PC-9 (cell line): Measurements from ENCODE around the gene ARMC12. TPM values are rescaled to one million over a fixed set of nuclear protein-coding genes. Genes with fewer than 3 reads are reported as not detected.
A peak's percentile ranks its signal among the peaks of the same experiment; 100 is the strongest.

Experiments used
- BruUV-seq: library from RNA; stranded (reverse); fragments of 400-500 nt; replicated peaks from 2 replicates; lab custom pipeline; 2021; lab: Mats Ljungman, UMichigan
- CTCF ChIA-PET: fragments of 300-600 bp; sonication (Branson Sonifier 250); formaldehyde crosslinking; loops from one replicate; lab custom pipeline; 2022; ENCODE audit warnings: antibody characterized with exemption; lab: Charles Lee
- POLR2A ChIA-PET: fragments of 300-600 bp; sonication (Branson Sonifier 250); formaldehyde crosslinking; loops from one replicate; lab custom pipeline; 2022; ENCODE audit warnings: antibody characterized with exemption; ENCODE audit not compliant: unreplicated experiment; lab: Charles Lee
- DNase-seq, 2 experiments: peaks; one replicate each; pipeline versions ENCODE4 v3.0.0 to v3.0.0-alpha.2; 2015 to 2022; ENCODE audit warnings: mixed read lengths in 1 of 2
- H2AFZ ChIP-seq: fragments of 200-600 bp; sonication (generic); 2 replicates; pipeline ENCODE4 v1.8.1; 2017; ENCODE audit warnings: antibody characterized with exemption
- H3F3A ChIP-seq: fragments of 200-600 bp; sonication (generic); 2 replicates; pipeline ENCODE4 v1.8.1; 2017; ENCODE audit warnings: antibody characterized with exemption, mild to moderate bottlenecking, low read depth; ENCODE audit not compliant: insufficient read depth
- H3K27ac ChIP-seq: fragments of 200-600 bp; sonication (generic); 2 replicates; pipeline ENCODE4 v1.6.1; 2016; ENCODE audit warnings: mixed run types
- H3K27me3 ChIP-seq: fragments of 200-600 bp; sonication (generic); 2 replicates; pipeline ENCODE4 v1.6.1; 2016; ENCODE audit warnings: low read depth, mixed run types; ENCODE audit not compliant: insufficient read depth
- H3K36me3 ChIP-seq: fragments of 200-600 bp; sonication (generic); 2 replicates; pipeline ENCODE4 v1.6.1; 2016; ENCODE audit warnings: low read depth, mixed run types
- H3K4me1 ChIP-seq: fragments of 200-600 bp; sonication (generic); replicated peaks from 2 replicates; pipeline ENCODE4 v1.6.1; 2016; ENCODE audit warnings: mixed run types; ENCODE audit not compliant: insufficient read depth
- H3K4me2 ChIP-seq: fragments of 200-600 bp; sonication (generic); 2 replicates; pipeline ENCODE4 v1.6.1; 2017; ENCODE audit warnings: mixed run types
- H3K4me3 ChIP-seq: fragments of 200-600 bp; sonication (generic); 2 replicates; pipeline ENCODE4 v1.6.1; 2016; ENCODE audit warnings: mixed run types
- H3K79me2 ChIP-seq: fragments of 200-600 bp; sonication (generic); 2 replicates; pipeline ENCODE4 v1.6.1; 2017; ENCODE audit warnings: low read depth, mixed run types
- H3K9me2 ChIP-seq: fragments of 200-600 bp; sonication (generic); 2 replicates; pipeline ENCODE4 v1.8.1; 2017; ENCODE audit warnings: mild to moderate bottlenecking; ENCODE audit not compliant: insufficient read depth
- H3K9me3 ChIP-seq: fragments of 200-600 bp; sonication (generic); 2 replicates; pipeline ENCODE4 v1.8.1; 2016; ENCODE audit warnings: low read depth; ENCODE audit not compliant: insufficient read depth
- H4K20me1 ChIP-seq: fragments of 200-600 bp; sonication (generic); 2 replicates; pipeline ENCODE4 v1.8.1; 2017; ENCODE audit not compliant: insufficient read depth
- CTCF ChIP-seq: fragments of 200-600 bp; sonication (generic); conservative IDR thresholded peaks from 2 replicates; pipeline ENCODE4 v1.6.1; 2017; ENCODE audit warnings: mixed run types, antibody characterized with exemption, mild to moderate bottlenecking, moderate library complexity
- EZH2 ChIP-seq: fragments of 200-600 bp; sonication (generic); IDR thresholded peaks from 2 replicates; pipeline ENCODE4 v1.8.0; 2017; ENCODE audit warnings: antibody characterized with exemption, low read depth
- intact Hi-C: fragments of 100-400 bp; cut with micrococcal nuclease; formaldehyde crosslinking; loops from one replicate; pipeline ENCODE4 v1.10.0; 2022; ENCODE audit not compliant: unreplicated experiment
- total RNA-seq: library from RNA; stranded (reverse); gene quantifications from 2 replicates; pipeline ENCODE4 v1.2.3, GENCODE V29; 2021

The ARMC12 gene
- total RNA-seq, 1 experiment from 2014 or later, result 0.57 TPM

DNA sequence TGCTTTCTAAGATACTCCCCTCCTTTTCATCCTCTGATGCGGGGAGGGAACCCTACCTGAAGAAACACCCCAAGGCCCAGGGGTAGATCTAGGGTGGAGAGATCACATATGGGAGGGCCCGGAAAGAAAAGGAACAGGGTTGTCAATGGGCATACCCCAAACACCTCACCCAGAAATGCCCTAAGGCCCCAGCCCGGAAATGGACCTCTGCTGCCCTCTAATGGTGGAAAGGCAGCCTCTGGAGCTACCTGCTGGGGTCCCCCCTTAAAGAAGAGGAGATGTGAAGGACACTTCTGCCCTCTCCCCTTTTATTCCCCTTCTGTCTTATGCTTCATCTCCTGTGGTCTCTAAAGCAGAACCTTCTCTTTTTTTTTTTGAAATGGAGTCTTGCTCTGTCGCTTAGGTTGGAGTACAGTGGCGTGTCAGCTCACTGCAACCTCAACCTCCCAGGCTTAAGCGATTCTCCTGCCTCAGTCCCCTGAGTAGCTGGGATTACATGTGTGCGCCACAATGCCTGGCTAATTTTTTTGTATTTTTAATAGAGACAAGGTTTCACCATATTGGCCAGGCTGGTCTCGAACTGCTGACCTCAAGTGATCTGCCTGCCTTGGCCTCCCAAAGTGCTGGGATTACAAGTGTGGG, 458 bp upstream of the ARMC12 start:
- POLR2A ChIA-PET, result interaction anchor here (0.6 kb wide), 1 partner anchor 180 kb away, joined by 4 read pairs; no protein-coding TSS in a partner anchor
- no peaks in the 10 kb centered on the region for H3K9me2 ChIP-seq
- intact Hi-C loops, result loop anchor here (1.0 to 10.0 kb wide), 4 partner anchors 152 to 440 kb away; partner anchors contain the start of genes DEF6 and RPL10A
- H3K4me2 ChIP-seq, result no peak overlapping the region
- H3K4me3 ChIP-seq, result no peak overlapping the region
- TF ChIP-seq EZH2 (no peak), CTCF (peak; percentile 88)
- no peaks in the 10 kb centered on the region for H3K79me2 ChIP-seq
- H3K27me3 ChIP-seq, result no peaks in the 10 kb centered on the region
- H3K27ac ChIP-seq, result no peak overlapping the region
- CTCF ChIA-PET, result interaction anchor here (0.6 to 2.1 kb wide), 10 partner anchors 9 to 389 kb away, joined by 3 to 18 read pairs (median 4); no protein-coding TSS in a partner anchor
- peak; percentile 51 to 71 for DNase-seq
- H3F3A ChIP-seq, result no peaks in the 10 kb centered on the region
- no peaks in the 10 kb centered on the region for H4K20me1 ChIP-seq
- no TSS peak for BruUV-seq
- H3K4me1 ChIP-seq, result peaks cover 7% of the 10 kb centered on the region
- no peaks in the 10 kb centered on the region for H3K9me3 ChIP-seq
- no peaks in the 10 kb centered on the region for H3K36me3 ChIP-seq
- H2AFZ ChIP-seq, result no peak overlapping the region

DNA sequence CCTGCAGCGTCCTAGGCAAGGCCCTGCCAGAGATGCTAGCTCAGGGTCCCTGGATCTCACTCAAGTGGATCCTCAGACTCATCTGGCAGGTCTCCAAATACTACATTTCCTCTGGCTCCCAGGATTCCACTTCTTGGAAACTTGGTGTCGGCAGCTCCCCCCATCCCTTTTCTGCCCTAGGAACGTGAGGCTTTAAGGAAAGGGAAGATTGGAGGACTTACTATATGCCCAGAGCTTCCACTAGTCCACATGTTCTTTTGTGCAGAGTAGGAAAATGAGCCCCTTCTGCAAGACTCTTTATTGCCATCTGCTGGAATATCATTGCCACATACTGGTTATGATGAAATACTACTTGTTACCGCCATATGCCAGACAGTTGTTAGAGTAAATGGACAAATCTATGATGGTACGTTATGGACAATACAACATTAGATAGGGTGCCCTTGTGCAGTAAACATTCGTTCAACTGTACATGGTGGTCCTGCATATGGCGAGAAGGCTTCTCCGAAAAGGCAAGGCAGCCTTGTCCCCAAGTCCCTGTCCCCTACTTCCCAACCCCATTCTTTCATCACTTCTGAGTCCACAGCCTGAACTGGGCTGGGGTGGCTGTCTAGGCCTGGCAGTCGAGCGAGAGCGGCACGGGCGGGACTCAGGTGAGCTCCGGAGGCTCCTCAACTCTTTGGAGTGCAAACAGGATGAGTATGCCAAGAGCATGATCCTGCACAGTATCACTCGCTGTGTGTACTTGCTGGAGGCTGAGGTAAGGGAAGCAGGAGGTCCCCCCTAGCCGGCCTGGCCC, 780 bp downstream of the ARMC12 start:
- no TSS peak for BruUV-seq
- ChIA-PET POLR2A (no interaction called here), CTCF (interaction anchor here (0.7 to 2.1 kb wide), 4 partner anchors 114 to 291 kb away, joined by 3 to 18 read pairs (median 8); no protein-coding TSS in a partner anchor)
- H3K36me3 ChIP-seq, result no peaks in the 10 kb centered on the region
- no peaks in the 10 kb centered on the region for H3K9me3 ChIP-seq
- H3K9me2 ChIP-seq, result no peaks in the 10 kb centered on the region
- no peak overlapping the region for H3K4me3 ChIP-seq
- peak in 1 of 2 experiments; percentile 72 for DNase-seq
- intact Hi-C loops, result loop anchor here (1.0 to 10.0 kb wide), 5 partner anchors 214 to 441 kb away; partner anchors contain the start of genes DEF6, PPARD and RPL10A
- H3K27ac ChIP-seq, result no peak overlapping the region
- H3F3A ChIP-seq, result no peaks in the 10 kb centered on the region
- H3K79me2 ChIP-seq, result no peaks in the 10 kb centered on the region
- no peak overlapping the region for H3K4me2 ChIP-seq
- H2AFZ ChIP-seq, result no peak overlapping the region
- no peaks in the 10 kb centered on the region for H3K27me3 ChIP-seq
- H3K4me1 ChIP-seq, result peaks cover 1% of the 10 kb centered on the region
- no peaks in the 10 kb centered on the region for H4K20me1 ChIP-seq
- TF ChIP-seq EZH2 (no peak), CTCF (peak; percentile 75)

DNA sequence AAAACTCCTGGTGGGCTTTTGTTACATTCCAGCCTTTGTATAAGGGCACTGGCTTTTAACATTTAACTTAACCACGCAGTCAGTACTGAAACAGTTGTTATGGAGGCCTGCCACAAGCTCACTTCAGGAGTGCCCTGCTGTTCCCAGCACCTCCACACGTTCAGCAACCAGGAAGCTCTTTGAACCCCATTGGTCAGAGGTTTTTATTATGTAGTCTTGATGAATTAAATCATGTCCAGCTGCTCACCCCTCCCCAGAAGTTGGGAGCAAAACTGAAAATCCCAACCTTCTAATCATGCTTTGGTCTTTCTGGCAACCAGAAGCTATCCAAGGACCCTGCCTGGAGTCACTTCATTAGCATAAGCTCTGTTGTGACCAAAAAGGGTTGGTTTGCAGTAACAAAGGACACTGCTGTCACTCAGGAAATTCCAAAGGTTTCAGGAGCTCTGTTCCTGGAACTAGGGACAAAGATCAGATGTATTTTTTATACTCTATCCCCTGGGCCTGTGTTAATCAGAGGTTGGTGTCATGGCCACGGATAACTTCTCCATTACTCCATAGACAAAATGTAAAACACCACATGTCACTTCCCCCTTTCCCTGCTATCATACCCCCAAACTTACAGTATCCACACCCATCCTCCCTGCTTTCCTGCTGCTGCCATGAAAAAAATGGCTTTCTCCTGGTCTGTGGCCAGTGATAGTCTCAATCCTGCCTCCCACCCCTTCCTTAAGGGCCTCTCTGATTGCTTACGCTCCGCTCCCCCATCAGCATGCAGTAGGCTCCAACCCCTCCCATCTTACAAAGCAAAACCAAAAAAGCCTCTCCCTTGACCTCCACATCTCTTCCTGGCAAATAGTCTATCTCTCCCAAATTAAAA, 3.1 kb downstream of the ARMC12 start:
- no peaks in the 10 kb centered on the region for H3K79me2 ChIP-seq
- no peak overlapping the region for H2AFZ ChIP-seq
- no peaks in the 10 kb centered on the region; the same call in 1 of the 2 replicates for H3K4me1 ChIP-seq
- ChIA-PET POLR2A (no interaction called here), CTCF (interaction anchor here (0.6 kb wide), 1 partner anchor 102 kb away, joined by 7 read pairs; no protein-coding TSS in a partner anchor)
- no peaks in the 10 kb centered on the region for H3K27me3 ChIP-seq
- TF ChIP-seq EZH2, result no peak
- TF ChIP-seq CTCF, result no peak
- no peak overlapping the region for H3K4me2 ChIP-seq
- no TSS peak for BruUV-seq
- no peaks in the 10 kb centered on the region for H3F3A ChIP-seq
- no peak overlapping the region for H3K27ac ChIP-seq
- no peaks in the 10 kb centered on the region for H3K9me2 ChIP-seq
- no peaks in the 10 kb centered on the region for H3K36me3 ChIP-seq
- intact Hi-C loops, result loop anchor here (10.0 kb wide), 1 partner anchor 275 kb away; the partner anchor contains the start of gene RPL10A
- no peaks in the 10 kb centered on the region for H4K20me1 ChIP-seq
- no peaks in the 10 kb centered on the region for H3K9me3 ChIP-seq
- no peak overlapping the region for H3K4me3 ChIP-seq
- no peak for DNase-seq
